GM19099 (cell line): ENCODE results near the gene ZNF513.

Experiments used
- POLR2A ChIP-seq: IDR thresholded peaks from 3 replicates; pipeline ENCODE4 v1.6.1; 2011; ENCODE audit warnings: low read depth; ENCODE audit not compliant: insufficient read length; ENCODE audit errors: extremely low read depth

Gene ZNF513

DNA sequence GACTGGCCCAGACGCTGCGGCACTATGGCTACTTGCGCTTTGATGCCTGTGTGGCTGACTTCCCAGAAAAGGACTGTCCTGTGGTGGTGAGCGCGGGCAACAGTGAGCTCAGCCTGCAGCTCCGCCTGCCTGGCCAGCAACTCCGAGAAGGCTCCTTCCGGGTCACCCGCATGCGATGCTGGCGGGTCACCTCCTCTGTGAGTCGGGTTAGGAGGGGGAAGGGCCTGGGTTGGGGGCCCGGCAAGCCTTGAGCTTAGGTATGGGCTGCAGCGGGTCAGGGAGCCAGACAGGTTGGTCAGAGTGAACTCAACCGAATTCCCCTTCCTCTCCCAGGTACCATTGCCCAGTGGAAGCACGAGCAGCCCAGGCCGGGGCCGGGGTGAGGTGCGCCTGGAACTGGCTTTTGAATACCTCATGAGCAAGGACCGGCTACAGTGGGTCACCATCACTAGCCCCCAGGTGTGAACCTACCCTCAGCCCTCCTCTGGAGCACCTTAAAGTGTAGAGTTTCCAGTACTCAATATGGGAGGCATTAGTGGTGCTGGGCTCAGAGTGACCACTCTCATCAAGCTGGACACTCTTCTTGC lies 4.9 kb downstream of the ZNF513 start:
- TF ChIP-seq POLR2A: no peak

- TF ChIP-seq POLR2A: no peak
Observed at GRCh38 chr2:27373567-27373966, 7.0 kb downstream of the ZNF513 start.

DNA sequence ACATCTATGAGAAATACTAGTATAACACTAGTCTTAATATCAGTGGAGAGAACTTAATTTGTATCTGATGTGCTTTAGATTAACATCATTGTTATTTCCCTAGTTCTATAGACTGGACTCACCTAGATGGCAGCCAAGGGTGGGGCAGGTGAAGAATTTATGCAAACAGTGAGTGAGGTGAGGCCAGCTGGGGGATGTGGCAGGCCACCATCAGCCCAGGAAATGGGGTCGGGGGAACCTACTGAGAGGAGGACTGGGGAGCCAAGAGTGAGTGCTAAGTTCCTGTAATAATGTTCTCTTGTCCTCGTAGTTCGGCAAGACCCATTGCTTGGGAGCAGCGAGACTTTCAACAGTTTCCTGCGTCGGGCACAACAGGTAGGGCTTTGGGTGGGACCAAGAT lies 7.6 kb downstream of the ZNF513 start:
- TF ChIP-seq POLR2A: no peak

DNA sequence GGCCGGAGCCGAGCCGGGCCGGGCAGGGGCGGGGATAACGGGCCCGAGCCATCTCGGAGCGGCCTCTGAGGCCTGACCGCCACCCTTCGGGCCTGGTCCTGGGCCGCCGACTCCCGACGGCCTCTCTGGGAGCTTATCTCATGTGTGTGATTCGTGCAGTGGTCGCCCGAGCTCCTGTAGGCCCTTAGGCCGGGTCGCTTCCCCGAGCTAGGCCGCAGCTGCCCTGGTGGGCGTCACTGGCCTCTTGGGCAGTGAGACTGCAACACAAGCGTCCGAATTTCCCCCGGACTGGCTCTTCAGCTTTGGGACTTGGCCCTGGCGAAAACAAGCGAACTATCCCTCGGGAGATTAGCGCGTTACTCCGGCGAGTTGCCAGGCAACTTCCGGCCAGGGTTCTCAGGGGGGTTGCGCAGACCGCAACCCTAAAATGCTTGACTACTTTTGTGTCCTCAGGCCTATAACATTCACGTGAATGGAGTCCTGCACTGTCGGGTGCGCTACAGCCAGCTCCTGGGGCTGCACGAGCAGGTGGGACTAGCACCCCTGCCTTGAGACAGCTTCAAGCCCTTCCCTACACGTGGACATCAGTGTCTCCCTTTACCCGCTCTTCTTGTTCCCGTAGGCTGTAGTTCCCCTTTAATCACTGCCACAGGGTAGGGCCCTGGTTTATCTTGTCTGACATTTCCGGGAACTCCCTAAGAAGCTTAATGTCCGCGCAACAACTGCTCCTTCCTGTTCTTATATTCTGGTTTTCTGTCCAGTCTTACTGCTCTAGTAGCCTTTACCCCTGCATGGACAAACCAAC lies 9.5 kb downstream of the ZNF513 start:
- TF ChIP-seq POLR2A: peak; percentile 28

DNA sequence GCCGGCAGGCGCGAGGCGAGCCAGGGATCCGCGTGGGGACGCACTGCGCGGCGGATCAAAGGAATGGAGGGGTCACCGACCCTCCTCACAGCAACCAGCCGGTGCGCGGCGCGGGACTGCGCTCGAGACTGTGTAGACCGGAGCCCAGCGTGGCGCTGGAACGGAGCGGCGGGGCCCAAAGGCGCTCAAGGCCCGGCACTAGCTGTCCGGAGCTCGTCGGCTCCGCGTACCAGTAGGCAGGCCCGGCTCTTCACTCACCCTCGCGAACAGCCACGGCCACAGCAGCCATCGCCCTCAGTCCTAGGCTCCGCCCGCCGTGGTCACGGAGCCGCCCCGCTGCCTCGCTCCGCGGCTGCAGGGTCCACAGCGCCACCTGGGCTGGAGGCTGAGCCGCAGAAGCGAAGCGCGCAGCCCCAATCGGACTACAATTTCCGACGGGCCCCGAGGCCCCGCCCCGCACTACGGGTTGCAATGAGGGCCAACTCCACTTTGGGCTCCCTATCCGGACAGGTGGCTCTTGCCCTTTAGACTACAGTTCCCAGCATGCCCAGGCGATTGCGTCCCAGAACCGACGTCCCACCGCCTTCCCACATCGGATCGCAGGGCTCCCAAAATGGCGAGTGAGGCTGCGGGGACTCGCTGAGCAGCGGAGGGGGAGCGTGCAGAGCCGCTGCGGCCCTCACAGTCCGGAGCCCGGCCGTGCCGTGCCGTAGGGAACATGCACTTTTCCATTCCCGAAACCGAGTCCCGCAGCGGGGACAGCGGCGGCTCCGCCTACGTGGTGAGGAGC lies 10.3 kb downstream of the ZNF513 start, which contains the start of the genes EIF2B4 and SNX17:
EIF2B4 (minus strand) TSS at position 313 of the 790 bp plus-strand sequence; CDS start at position 289, 24 bp downstream.
SNX17 (plus strand) TSS at position 591 of the 790 bp plus-strand sequence; CDS start at position 719, 128 bp downstream.
- TF ChIP-seq POLR2A: peak; percentile 89

DNA sequence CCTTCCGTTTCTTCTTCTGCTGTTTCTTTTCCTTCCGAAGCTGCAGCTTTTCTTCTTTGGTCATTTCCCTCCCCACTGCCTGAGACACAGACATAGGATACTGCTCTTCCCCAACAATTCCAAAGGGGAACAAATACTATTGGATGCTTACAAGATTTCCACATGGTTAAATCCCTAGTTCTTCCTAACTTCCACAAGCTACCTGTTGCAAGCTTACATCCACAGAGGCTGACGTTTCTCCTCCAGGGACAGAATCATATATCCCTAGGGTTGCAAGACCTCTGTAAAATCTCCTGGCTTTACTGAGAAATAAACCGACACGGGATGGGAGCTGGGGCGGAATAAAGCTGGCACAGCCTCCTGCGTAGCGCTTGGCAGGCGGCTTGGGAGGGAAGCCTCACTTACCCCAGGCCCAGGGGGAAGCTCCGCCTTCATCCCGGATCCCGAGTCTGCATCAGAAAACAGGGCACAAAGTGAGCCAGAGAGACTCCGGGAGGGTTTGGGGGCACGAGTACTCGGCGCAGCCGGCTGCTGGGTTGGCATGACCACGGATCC lies 11.0 kb downstream of the ZNF513 start:
- TF ChIP-seq POLR2A: no peak

GRCh38 chr2:27363933-27364332 lies 16.6 kb downstream of the ZNF513 start:
- TF ChIP-seq POLR2A: no peak

DNA sequence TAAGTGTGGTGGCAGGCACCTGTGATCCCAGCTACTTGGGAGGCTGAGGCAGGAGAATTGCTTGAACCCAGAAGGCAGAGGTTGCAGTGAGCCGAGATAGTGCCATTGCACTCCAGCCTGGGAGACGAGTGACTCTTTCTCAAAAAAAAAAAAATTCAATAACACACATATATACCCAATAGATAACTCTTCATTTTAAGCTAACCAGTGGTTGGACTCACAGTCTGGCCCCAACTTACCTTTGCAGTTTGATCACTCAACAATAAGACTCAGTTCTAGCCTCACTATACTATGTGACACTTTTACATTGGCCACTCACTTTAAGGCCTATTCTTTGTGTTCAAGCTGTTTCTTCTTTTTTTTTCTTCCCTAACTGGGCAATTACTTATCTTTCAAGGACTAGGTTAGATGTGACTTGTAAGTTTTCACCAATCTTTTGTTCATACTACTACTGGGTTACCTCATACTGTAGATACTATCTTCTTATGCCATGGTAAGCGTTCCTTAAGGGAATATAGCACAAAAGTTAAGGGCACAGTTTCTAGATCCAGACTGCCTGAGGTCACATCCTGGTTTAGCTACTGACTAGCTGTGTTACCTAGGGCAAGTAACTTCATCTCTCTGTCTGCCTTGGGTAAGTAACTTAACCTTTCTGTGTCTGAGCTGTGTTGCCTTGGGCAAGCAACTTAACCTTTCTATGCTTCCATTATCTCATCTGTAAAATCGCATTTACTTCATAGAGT lies 17.7 kb downstream of the ZNF513 start:
- no peak for TF ChIP-seq POLR2A

GRCh38 chr2:27356382-27357181 lies 24.0 kb downstream of the ZNF513 start, which contains the start of gene GTF3C2:
TSS of gene GTF3C2 (minus strand) at chr2:27356764. CDS start at chr2:27343554, 13,210 bp downstream.
- peak; percentile 75 for TF ChIP-seq POLR2A

GRCh38 chr2:27356056-27356381 lies 24.5 kb downstream of the ZNF513 start:
- TF ChIP-seq POLR2A: no peak

GRCh38 chr2:27354597-27354927 lies 26.0 kb downstream of the ZNF513 start:
- TF ChIP-seq POLR2A: no peak

- no peak for TF ChIP-seq POLR2A
Observed at GRCh38 chr2:27353762-27354596, 26.6 kb downstream of the ZNF513 start.

DNA sequence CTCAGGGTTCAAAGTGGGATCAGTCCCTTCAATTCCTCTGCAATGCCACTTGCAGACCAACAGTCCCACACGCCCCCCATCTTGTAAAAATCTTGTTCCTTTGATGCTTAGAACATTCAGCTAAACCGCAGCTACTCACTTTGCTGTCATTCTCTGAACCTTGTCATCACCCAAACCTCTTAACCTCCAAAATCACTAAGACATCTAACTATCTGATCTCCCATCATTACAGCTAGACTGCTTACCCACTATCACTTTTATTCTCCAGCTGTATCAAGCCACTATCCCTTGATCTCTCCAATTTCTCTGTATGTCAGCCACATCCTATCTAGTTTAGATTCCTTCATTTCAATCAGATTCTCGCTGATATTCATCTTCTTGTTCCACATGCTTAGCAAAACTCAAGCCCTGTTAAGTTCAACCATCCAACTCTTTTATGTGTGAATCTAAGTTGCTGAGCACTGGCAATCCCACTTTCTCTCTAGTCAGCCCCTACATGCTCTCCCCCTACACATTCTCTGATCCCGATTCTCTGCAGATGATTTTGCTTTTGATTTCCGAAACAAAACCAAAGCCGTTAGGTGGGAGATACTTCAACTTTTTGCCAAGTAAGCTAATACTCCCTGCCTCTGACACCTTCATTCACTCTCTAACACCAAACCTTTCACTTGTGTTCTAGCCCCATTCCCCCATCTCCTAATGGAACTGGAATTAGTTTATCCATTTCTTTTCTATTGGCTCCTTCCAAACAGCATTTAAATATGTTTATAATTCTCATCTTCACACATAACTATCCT lies 28.5 kb downstream of the ZNF513 start:
- no peak for TF ChIP-seq POLR2A
